ENCODE data around the gene SPATS2L. TPM values are rescaled to one million over a fixed set of nuclear protein-coding genes. Genes with fewer than 3 reads are reported as not detected.

Gene SPATS2L
- total RNA-seq, 1 experiment from 2014 or later: 47.3 TPM

DNA sequence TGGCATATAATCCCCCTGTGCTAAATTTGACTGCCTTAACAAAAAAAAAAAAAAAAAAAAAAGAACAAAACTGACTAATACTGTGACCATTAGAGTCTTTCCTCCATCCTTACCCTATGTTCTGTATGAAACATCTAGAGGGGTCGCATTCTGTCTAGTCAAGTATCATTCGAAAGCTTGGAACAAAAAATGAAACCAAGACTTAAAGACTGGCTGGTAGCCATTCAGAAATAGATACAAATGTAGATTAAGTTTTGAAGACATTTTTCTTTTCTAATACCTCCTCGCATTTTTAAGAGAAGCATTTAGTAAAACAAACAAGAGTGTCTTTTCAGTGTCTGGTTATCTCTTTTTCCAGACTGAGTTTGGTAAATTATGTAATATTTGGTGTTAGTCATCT lies 66.7 kb downstream of the SPATS2L start:
- Histone ChIP-seq H3K56ac (ENCODE audit: insufficient read length, low read depth, low read length) (no peak overlapping the region), H4K91ac (ENCODE audit: insufficient read length, low read depth, low read length) (no peak overlapping the region), H3K4ac (ENCODE audit: low read depth, low read length) (no peak overlapping the region), H2BK15ac (ENCODE audit: low read depth, low read length) (no peak overlapping the region), H3K23me2 (ENCODE audit: insufficient read length, low read depth, low read length, poor library complexity, severe bottlenecking) (no peaks in the 10 kb centered on the region), H3K9me3 (ENCODE audit: control insufficient read depth, low read depth, low read length) (no peaks in the 10 kb centered on the region), H4K5ac (ENCODE audit: insufficient read length, low read depth, low read length) (no peak overlapping the region), H3K9ac (ENCODE audit: extremely low read depth, insufficient read length, low read length) (no peak overlapping the region), H2BK12ac (ENCODE audit: insufficient read length, low read depth, low read length) (no peak overlapping the region), H3K4me1 (ENCODE audit: insufficient read depth, low read length) (peaks cover 14% of the 10 kb centered on the region; the same call in 1 of the 2 replicates), H2AK5ac (ENCODE audit: insufficient read length, low read length) (no peak overlapping the region), H3K23ac (ENCODE audit: insufficient read length, low read depth, low read length) (no peak overlapping the region), H2BK5ac (ENCODE audit: insufficient read length, low read length) (no peak overlapping the region), H4K20me1 (ENCODE audit: control insufficient read depth, insufficient read depth, insufficient read length) (no peaks in the 10 kb centered on the region), H3K79me1 (ENCODE audit: insufficient read depth, low read depth, low read length, poor library complexity, severe bottlenecking) (no peaks in the 10 kb centered on the region), H2BK20ac (ENCODE audit: low read depth, low read length, poor library complexity, severe bottlenecking) (no peak overlapping the region), H3T11ph (ENCODE audit: low read length) (no peak overlapping the region), H3K27ac (ENCODE audit: insufficient read length, low read depth, low read length) (no peak overlapping the region), H3K4me2 (ENCODE audit: insufficient read depth, insufficient read length, low read length) (no peak overlapping the region), H2BK120ac (ENCODE audit: low read depth, low read length, poor library complexity, severe bottlenecking) (no peak overlapping the region), H3K27me3 (ENCODE audit: insufficient read depth, low read length) (no peaks in the 10 kb centered on the region), H2AFZ (ENCODE audit: low read length) (no peak overlapping the region), H3K14ac (ENCODE audit: insufficient read depth, low read length) (no peak overlapping the region), H3K18ac (ENCODE audit: insufficient read length, low read depth, low read length) (no peak overlapping the region), H3K79me2 (ENCODE audit: insufficient read depth, low read length) (peaks cover 13% of the 10 kb centered on the region), H4K8ac (replicated peaks; ENCODE audit: insufficient read length, low read depth, low read length) (no peak overlapping the region)
- Mint-ChIP-seq H3K36me3 (ENCODE audit: insufficient read depth in 1 of 3, low read depth in 3 of 3) (no peaks in the 10 kb centered on the region; a peak in 1 of 7 replicates), H3K9me3 (no peaks in the 10 kb centered on the region), H3K4me3 (no peak overlapping the region), H3K27ac (no peak overlapping the region), H3K27me3 (ENCODE audit: low read depth) (no peaks in the 10 kb centered on the region), H3K4me1 (peaks cover 37 to 45% of the 10 kb centered on the region in 2 experiments)
- TF ChIP-seq, protein P1, sequence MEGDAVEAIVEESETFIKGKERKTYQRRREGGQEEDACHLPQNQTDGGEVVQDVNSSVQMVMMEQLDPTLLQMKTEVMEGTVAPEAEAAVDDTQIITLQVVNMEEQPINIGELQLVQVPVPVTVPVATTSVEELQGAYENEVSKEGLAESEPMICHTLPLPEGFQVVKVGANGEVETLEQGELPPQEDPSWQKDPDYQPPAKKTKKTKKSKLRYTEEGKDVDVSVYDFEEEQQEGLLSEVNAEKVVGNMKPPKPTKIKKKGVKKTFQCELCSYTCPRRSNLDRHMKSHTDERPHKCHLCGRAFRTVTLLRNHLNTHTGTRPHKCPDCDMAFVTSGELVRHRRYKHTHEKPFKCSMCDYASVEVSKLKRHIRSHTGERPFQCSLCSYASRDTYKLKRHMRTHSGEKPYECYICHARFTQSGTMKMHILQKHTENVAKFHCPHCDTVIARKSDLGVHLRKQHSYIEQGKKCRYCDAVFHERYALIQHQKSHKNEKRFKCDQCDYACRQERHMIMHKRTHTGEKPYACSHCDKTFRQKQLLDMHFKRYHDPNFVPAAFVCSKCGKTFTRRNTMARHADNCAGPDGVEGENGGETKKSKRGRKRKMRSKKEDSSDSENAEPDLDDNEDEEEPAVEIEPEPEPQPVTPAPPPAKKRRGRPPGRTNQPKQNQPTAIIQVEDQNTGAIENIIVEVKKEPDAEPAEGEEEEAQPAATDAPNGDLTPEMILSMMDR (conservative IDR thresholded peaks at IDR 0.05): no peak
- no peak for DNase-seq
- no CpG with 5 or more reads among the region's 3 CpGs for WGBS (ENCODE audit: extremely low coverage, insufficient read length, low lambda C conversion rate)
